HepG2 (cell line): ENCODE results near the gene NUBP2. TPM values are rescaled to one million over a fixed set of nuclear protein-coding genes. Genes with fewer than 3 reads are reported as not detected.
A peak's percentile ranks its signal among the peaks of the same experiment; 100 is the strongest.

Experiments
- DDIT3 ChIP-seq: sonication (generic); formaldehyde crosslinking; IDR thresholded peaks from 2 replicates; pipeline ENCODE4 v1.4.0; 2020; ENCODE audit warnings: mild to moderate bottlenecking, missing genetic modification reagents
- DR1 ChIP-seq: sonication (generic); formaldehyde crosslinking; IDR thresholded peaks from 2 replicates; pipeline ENCODE4 v1.8.0; 2021; ENCODE audit warnings: mild to moderate bottlenecking, missing genetic modification reagents, inconsistent platforms
- HMGA1 ChIP-seq: sonication (generic); formaldehyde crosslinking; conservative IDR thresholded peaks from 2 replicates; pipeline ENCODE4 v1.4.0; 2020; ENCODE audit warnings: missing genetic modification reagents
- IRF2 ChIP-seq: IDR thresholded peaks from 2 replicates; pipeline ENCODE4 v1.6.1; 2018; ENCODE audit warnings: missing genetic modification reagents, missing compliant biosample characterization
- NKX3-1 ChIP-seq: sonication (generic); formaldehyde crosslinking; IDR thresholded peaks from 2 replicates; pipeline ENCODE4 v1.5.0; 2020; ENCODE audit warnings: missing genetic modification reagents
- NR2F6 ChIP-seq, 2 experiments: IDR thresholded peaks; 2 replicates each; pipeline ENCODE4 v1.6.1; 2016; ENCODE audit warnings: antibody characterized with exemption in 1 of 2, mild to moderate bottlenecking in 1 of 2
- PITX1 ChIP-seq: sonication (generic); formaldehyde crosslinking; IDR thresholded peaks from 2 replicates; pipeline ENCODE4 v1.5.1; 2020; ENCODE audit warnings: mild to moderate bottlenecking, missing genetic modification reagents
- SRSF4 ChIP-seq: fragments of 200-400 bp; formaldehyde crosslinking; IDR thresholded peaks from one replicate; pipeline ENCODE4 v1.6.1; 2018; ENCODE audit warnings: mild to moderate bottlenecking, low read depth, low read length, moderate library complexity; ENCODE audit not compliant: poor library complexity, severe bottlenecking
- THAP7 ChIP-seq: sonication (generic); formaldehyde crosslinking; IDR thresholded peaks from 2 replicates; pipeline ENCODE4 v1.8.1; 2023; ENCODE audit warnings: mild to moderate bottlenecking, missing genetic modification reagents
- TOE1 ChIP-seq: sonication (generic); formaldehyde crosslinking; IDR thresholded peaks from 2 replicates; pipeline ENCODE4 v1.4.0; 2020; ENCODE audit warnings: mild to moderate bottlenecking, missing genetic modification reagents
- ZNF326 ChIP-seq: sonication (generic); formaldehyde crosslinking; IDR thresholded peaks from 2 replicates; pipeline ENCODE4 v1.4.0; 2020; ENCODE audit warnings: missing genetic modification reagents, borderline replicate concordance
- ZNF512 ChIP-seq: sonication (generic); formaldehyde crosslinking; IDR thresholded peaks from 2 replicates; pipeline ENCODE4 v1.4.0; 2020; ENCODE audit warnings: mild to moderate bottlenecking, missing genetic modification reagents
- ZNF567 ChIP-seq: sonication (generic); formaldehyde crosslinking; IDR thresholded peaks from 2 replicates; pipeline ENCODE4 v1.8.1; 2023; ENCODE audit warnings: mild to moderate bottlenecking, missing genetic modification reagents, borderline replicate concordance
- ZNF646 ChIP-seq: sonication (generic); formaldehyde crosslinking; IDR thresholded peaks from 2 replicates; pipeline ENCODE4 v1.9.0; 2021; ENCODE audit warnings: mild to moderate bottlenecking, missing genetic modification reagents
- ZNF660 ChIP-seq: sonication (generic); formaldehyde crosslinking; IDR thresholded peaks from 2 replicates; pipeline ENCODE4 v1.5.1; 2020; ENCODE audit warnings: mild to moderate bottlenecking, low read depth, missing genetic modification reagents, borderline replicate concordance
- ZNF674 ChIP-seq: sonication (generic); formaldehyde crosslinking; IDR thresholded peaks from 2 replicates; pipeline ENCODE4 v1.5.0; 2020; ENCODE audit warnings: low read depth, mild to moderate bottlenecking, missing genetic modification reagents
- ZSCAN20 ChIP-seq: sonication (generic); formaldehyde crosslinking; IDR thresholded peaks from 2 replicates; pipeline ENCODE4 v1.4.0; 2020; ENCODE audit warnings: missing genetic modification reagents, mild to moderate bottlenecking, borderline replicate concordance
- polyA plus RNA-seq, 8 experiments: library from polyadenylated mRNA; depleted of rRNA in 3 of 8; stranded (reverse) in 7 of 8; unstranded in 1 of 8; fragments of >200 nt; fragmentation: Illumina TruSeq in 4 of 8; extraction: Trizol in 4 of 8; gene quantifications; 2 replicates each; pipeline versions ENCODE4 v1.2.1 to v1.2.3, GENCODE V29; 2011 to 2016; ENCODE audit warnings: low read depth in 4 of 8, missing spikeins in 1 of 8, mixed read lengths in 1 of 8; ENCODE audit not compliant: insufficient read depth in 1 of 8
- total RNA-seq, 5 experiments: library from RNA; depleted of rRNA; stranded (reverse); fragments of >200 nt; fragmentation: Illumina TruSeq; extraction: Trizol; gene quantifications; 2 replicates each; pipeline ENCODE4 v1.2.3, GENCODE V29; 2016; ENCODE audit warnings: low read depth in 1 of 5
- TF ChIP-seq, protein P1 (sequence below): sonication (generic); formaldehyde crosslinking; IDR thresholded peaks from 2 replicates; pipeline ENCODE4 v1.4.0; 2020; ENCODE audit warnings: mild to moderate bottlenecking, missing genetic modification reagents

Gene NUBP2
- total and polyA plus RNA-seq, 2 of the 13 experiments (the other 11 are each of a cell fraction or from before 2014, with no cell fraction given) = 25.7 to 61.5 TPM

DNA sequence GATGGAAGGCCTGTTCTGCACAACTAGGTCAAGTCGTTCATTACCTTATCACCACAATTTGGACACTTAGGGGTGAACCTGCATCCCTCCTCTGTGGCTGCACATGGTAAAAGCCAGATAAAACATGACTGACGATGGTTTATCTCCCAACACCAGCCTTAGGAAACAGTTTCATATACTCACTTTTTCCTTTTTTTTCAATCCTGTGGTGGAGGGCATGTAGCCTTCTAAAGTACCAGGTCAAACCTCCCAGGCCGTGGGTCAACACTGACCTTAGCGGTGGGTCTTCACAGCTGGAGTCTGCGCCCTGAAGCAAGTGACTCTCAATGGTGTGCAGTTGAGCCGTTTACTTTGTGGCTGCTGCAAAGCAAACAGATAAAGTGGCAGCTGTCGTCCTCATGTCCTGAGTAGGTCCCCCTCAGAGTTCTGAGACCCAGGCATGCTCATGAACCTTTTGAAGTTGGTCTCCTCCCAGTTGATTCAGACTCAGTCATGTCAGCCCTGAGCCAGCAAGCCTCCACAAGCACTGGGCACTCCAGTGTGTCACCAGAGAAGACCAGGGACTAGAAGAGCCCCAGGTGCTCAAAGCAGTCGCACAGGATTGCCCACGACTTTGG is 50.2 kb downstream of the NUBP2 start (continued):
- TF ChIP-seq THAP7 (CRISPR knock-in tag) (0 out of 2 replicates have a peak, but pooled peaks have one; percentile 16), ZNF646 (CRISPR knock-in tag) (peak; percentile 37; the same call in 1 of the 2 replicates), NR2F6 (IDR thresholded peaks at IDR 0.05) (peak; percentile 68), NR2F6 (CRISPR knock-in tag; IDR thresholded peaks at IDR 0.05) (peak; percentile 80), SRSF4 (no peak), ZNF512 (CRISPR knock-in tag) (no peak), ZNF674 (no peak), IRF2 (CRISPR knock-in tag) (peak; percentile 86), DR1 (no peak), PITX1 (peak; percentile 88), ZNF660 (CRISPR knock-in tag) (no peak), TOE1 (CRISPR knock-in tag) (no peak), DDIT3 (CRISPR knock-in tag) (no peak), ZNF326 (CRISPR knock-in tag) (no peak), ZSCAN20 (no peak), ZNF567 (no peak), NKX3-1 (CRISPR knock-in tag) (peak; percentile 86; the same call in 1 of the 2 replicates), HMGA1 (CRISPR knock-in tag) (no peak)
- TF ChIP-seq, protein P1, sequence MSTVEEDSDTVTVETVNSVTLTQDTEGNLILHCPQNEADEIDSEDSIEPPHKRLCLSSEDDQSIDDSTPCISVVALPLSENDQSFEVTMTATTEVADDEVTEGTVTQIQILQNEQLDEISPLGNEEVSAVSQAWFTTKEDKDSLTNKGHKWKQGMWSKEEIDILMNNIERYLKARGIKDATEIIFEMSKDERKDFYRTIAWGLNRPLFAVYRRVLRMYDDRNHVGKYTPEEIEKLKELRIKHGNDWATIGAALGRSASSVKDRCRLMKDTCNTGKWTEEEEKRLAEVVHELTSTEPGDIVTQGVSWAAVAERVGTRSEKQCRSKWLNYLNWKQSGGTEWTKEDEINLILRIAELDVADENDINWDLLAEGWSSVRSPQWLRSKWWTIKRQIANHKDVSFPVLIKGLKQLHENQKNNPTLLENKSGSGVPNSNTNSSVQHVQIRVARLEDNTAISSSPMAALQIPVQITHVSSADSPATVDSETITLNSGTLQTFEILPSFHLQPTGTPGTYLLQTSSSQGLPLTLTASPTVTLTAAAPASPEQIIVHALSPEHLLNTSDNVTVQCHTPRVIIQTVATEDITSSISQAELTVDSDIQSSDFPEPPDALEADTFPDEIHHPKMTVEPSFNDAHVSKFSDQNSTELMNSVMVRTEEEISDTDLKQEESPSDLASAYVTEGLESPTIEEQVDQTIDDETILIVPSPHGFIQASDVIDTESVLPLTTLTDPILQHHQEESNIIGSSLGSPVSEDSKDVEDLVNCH (CRISPR knock-in tag) = no peak
